NCI-H1048 (cell line): ENCODE results near the gene XPR1.
"Not testable (repeated sequence)": the region's sequence is repeated elsewhere in the genome, so short reads cannot be mapped to it uniquely, and the experiment has no call there.

ENCODE experiments used
- DNase-seq: peaks from one replicate; lab custom pipeline; 2025; lab: John Stamatoyannopoulos, UW

Gene XPR1

DNA sequence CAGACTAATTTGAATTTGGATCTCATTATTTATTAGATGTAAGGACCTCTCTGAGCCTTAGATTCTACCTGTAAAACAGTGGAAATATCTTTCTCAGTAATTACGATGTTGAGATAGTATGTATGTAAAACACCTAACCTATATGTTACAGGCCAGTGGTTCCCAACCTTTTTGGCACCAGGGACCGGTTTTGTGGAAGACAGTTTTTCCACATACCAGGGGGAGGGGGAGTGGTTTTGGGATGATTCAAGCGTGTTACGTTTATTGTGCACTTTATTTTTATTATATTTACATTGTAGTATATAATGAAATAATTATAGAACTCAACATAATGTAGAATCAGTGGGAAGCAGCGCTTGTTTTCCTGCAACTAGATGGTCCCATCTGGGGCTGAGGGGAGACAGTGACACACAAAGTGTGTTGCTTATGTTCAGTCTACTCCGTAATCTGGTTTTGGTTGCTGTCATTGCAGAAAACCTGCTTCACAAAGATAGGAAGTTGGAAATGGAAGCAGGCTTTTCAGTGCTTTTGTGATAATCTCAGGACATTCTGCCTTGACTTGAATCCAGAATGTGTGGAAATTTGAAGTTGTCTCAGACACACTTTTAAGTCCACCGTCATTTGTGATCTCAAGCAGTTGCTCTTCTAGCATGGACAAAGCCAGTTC lies 12.8 kb downstream of the XPR1 start:
- no peak for DNase-seq

DNA sequence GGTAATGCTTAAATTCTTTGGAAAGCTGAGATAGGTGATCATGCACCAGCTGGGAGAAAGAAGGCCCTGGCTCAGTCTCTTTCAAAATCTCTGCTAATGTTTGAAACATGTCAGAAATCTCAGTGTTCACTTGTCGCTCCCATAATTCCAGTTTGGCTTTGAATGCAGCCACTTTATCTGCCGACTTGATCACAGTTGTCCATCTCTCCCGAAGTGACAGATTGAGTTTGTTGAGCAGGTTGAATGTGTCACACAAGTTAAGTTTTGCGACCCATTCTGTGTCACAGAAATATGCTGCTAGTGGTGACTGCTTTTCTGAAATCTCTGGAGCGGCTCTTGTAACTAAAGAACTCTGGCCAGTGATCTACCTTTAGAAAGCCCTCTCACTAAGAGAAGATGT lies 13.4 kb downstream of the XPR1 start:
- DNase-seq: not testable (repeated sequence)

DNA sequence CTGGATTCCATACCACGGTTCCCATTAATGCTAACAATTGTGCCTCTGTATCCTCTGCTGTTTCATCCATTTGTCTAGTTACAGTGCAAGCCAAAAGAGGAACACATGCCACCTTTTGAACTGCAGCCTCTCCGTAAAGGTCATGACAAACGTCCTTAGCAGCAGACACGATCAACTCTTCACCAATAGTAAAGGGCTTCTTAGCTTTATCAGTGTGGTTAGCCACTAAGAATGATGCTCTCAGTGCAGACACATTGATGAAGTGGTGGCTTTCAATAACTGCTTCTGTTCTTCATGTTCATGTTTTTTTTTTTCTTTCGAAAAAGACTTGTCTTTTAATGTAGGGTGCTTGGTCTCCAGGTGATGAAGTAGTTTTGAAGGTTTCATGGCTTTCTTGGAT lies 14.3 kb downstream of the XPR1 start:
- no peak for DNase-seq

DNA sequence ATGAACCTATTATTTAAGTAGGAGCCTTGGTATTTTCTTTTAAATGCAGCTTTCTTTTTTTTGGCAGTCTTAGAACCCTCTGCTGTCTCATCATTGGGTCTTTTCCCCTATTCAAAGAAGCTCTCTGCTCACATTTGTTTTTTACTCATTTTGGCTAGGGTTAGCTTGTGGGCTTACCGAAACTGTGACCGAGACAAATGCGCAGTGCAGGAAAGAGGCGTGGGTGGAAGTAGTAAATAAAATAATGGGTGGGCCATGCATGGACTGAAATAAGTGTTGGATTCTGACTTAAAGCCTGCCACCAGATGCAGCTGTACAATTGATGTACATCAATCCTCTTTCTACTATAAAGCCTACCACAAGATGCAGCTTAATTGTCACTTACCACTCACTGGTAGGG lies 14.7 kb downstream of the XPR1 start:
- no peak for DNase-seq

GRCh38 chr1:180652792-180653191 lies 21.0 kb downstream of the XPR1 start:
- DNase-seq: no peak

GRCh38 chr1:180662709-180663108 lies 30.9 kb downstream of the XPR1 start:
- DNase-seq: no peak

GRCh38 chr1:180670681-180671080 lies 38.9 kb downstream of the XPR1 start:
- no peak for DNase-seq

- no peak for DNase-seq
Measured at GRCh38 chr1:180672105-180672504, 40.3 kb downstream of the XPR1 start.

DNA sequence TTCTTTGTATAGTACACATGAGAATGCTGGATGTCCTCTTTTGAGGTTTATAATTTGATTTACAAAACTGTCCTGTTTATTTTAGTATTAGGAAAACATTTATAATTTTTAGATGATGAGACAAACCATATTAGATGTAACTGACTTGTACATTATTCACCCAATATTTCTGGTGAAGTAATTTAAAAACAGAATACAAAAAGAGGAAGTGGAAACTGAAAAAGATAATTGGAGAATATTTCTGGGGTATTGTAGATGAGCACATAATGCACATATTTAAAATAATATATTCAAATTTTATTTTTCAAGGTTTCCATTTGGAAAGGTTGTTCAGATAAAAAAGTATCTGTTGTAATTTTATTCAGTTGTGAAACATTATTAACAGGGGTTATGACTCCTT lies 40.7 kb downstream of the XPR1 start:
- no peak for DNase-seq

- no peak for DNase-seq
Measured at GRCh38 chr1:180674603-180675530, 43.0 kb downstream of the XPR1 start.

- DNase-seq: no peak
Measured at GRCh38 chr1:180675586-180675985, 43.8 kb downstream of the XPR1 start.

GRCh38 chr1:180680558-180681144 lies 48.8 kb downstream of the XPR1 start:
- no peak for DNase-seq

GRCh38 chr1:180683117-180683516 lies 51.3 kb downstream of the XPR1 start:
- not testable (repeated sequence) for DNase-seq

- no peak for DNase-seq
Measured at GRCh38 chr1:180691322-180691913, 59.6 kb downstream of the XPR1 start.

- no peak for DNase-seq
Measured at GRCh38 chr1:180693564-180694244, 61.9 kb downstream of the XPR1 start.

DNA sequence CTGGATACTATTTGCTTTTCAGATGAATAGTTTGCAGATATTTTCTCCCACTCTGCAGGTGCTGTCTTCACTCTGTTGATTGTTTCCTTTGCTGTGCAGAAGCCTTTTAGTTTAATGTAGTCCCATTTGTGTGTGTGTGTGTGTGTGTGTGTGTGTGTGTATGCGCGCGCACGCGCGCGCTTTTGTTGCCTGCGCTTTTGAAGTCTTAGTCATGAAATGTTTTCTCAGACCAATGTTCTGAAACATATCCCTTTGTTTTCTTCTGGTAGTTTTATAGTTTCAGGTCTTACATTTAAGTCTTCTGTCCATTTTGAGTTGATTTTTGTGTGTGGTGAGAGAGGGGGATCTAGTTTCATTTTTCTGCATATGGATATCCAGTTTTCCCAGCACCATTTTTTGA lies 63.5 kb downstream of the XPR1 start:
- no peak for DNase-seq

GRCh38 chr1:180696361-180696760 lies 64.5 kb downstream of the XPR1 start:
- no peak for DNase-seq

GRCh38 chr1:180698580-180698979 lies 66.8 kb downstream of the XPR1 start:
- no peak for DNase-seq

DNA sequence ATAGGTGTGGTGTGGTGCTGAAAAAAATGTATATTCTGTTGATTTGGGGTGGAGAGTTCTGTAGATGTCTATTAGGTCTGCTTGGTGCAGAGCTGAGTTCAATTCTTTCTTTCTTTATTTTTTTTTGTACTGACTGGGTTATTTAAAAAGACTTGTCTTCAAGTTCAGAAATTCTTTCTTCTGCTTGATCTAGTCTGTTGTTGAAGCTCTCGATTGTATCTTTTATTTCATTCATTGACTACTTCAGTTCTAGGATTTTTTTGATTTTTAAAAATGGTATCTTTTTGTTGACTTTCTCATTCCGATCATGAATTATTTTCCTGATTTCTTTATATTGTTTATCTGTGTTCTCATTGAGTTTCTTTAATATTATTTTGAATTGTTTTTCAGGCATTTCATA lies 70.6 kb downstream of the XPR1 start:
- not testable (repeated sequence) for DNase-seq

- not testable (repeated sequence) for DNase-seq
Measured at GRCh38 chr1:180710746-180711145, 78.9 kb downstream of the XPR1 start.

GRCh38 chr1:180711260-180711659 lies 79.4 kb downstream of the XPR1 start:
- not testable (repeated sequence) for DNase-seq

- DNase-seq: no peak
Measured at GRCh38 chr1:180720753-180721152, 88.9 kb downstream of the XPR1 start.
